AG04450 (cell line): Measurements from ENCODE around the gene AK4. TPM values are rescaled to one million over a fixed set of nuclear protein-coding genes. Genes with fewer than 3 reads are reported as not detected.
"Not testable (repeated sequence)": the region's sequence is repeated elsewhere in the genome, so short reads cannot be mapped to it uniquely, and the experiment has no call there.

Experiments
- CTCF ChIA-PET: fragments of 300-600, 350-600 bp; formaldehyde crosslinking; extraction: SDS; loops from one replicate; lab custom pipeline; 2022; ENCODE audit warnings: antibody characterized with exemption, inconsistent platforms; lab: Charles Lee
- POLR2A ChIA-PET: fragments of 350-600 bp; formaldehyde crosslinking; extraction: SDS; loops from one replicate; lab custom pipeline; 2021; ENCODE audit warnings: antibody characterized with exemption, inconsistent platforms; lab: Yijun Ruan, JAX
- DNase-seq: peaks from one replicate; pipeline ENCODE4 v3.0.0-alpha.2; 2011; ENCODE audit warnings: low read depth, low spot score
- H3K27ac ChIP-seq: one replicate; pipeline ENCODE4 v1.5.1; 2012; ENCODE audit warnings: low read depth, low read length, control low read depth
- H3K27me3 ChIP-seq: one replicate; pipeline ENCODE4 v1.6.0; 2012; ENCODE audit warnings: low read length; ENCODE audit not compliant: control insufficient read depth, insufficient read depth
- H3K4me3 ChIP-seq: 2 replicates; pipeline ENCODE4 v1.5.1; 2011; ENCODE audit warnings: mild to moderate bottlenecking, low read depth, low read length, control low read depth
- H3K9me3 ChIP-seq: 2 replicates; pipeline ENCODE4 v1.5.1; 2012; ENCODE audit warnings: low read length; ENCODE audit not compliant: control insufficient read depth, insufficient read depth
- CTCF ChIP-seq: IDR thresholded peaks from 2 replicates; pipeline ENCODE4 v1.5.1; 2011; ENCODE audit warnings: low read depth, low read length, control low read depth, inconsistent platforms
- polyA minus RNA-seq: library from RNA; depleted of rRNA, polyadenylated mRNA; stranded (reverse); fragments of >200 nt; gene quantifications from 2 replicates; pipeline ENCODE4 v1.2.3, GENCODE V29; 2011; rRNA and poly(A)+ RNA removed
- polyA plus RNA-seq: library from polyadenylated mRNA; depleted of rRNA; stranded (reverse); fragments of >200 nt; gene quantifications from 2 replicates; pipeline ENCODE4 v1.2.3, GENCODE V29; 2011; rRNA removed

The AK4 gene
- 0.78 and 0.82 TPM in 2 replicates for polyA plus RNA-seq
- 0.69 and 1.2 TPM in 2 replicates for polyA minus RNA-seq

GRCh38 chr1:65148178-65148547, at the start of gene AK4:
Gene AK4, plus strand, starts transcription at chr1:65148203. Its CDS starts 205 bp downstream, at chr1:65148408.
- peak within 1 kb of the TSS; percentile 50 for H3K4me3 ChIP-seq
- H3K9me3 ChIP-seq, DNase-seq, POLR2A ChIA-PET: not testable (repeated sequence)
- CTCF ChIA-PET = interaction anchor here (1.0 kb wide), 1 partner anchor 539 kb away, joined by 3 read pairs; no protein-coding TSS in a partner anchor
- peak within 1 kb of the TSS; percentile 31 for H3K27ac ChIP-seq
- H3K27me3 ChIP-seq = peaks cover 35% of the 10 kb centered on the region

GRCh38 chr1:65103807-65104206, 44.2 kb upstream of the AK4 start:
- ChIA-PET POLR2A (no interaction called here), CTCF (no interaction called here)
- Histone ChIP-seq H3K9me3 (no peaks in the 10 kb centered on the region), H3K27me3 (no peaks in the 10 kb centered on the region), H3K4me3 (no peak overlapping the region), H3K27ac (no peak overlapping the region)
- TF ChIP-seq CTCF = no peak
- no peak for DNase-seq

- POLR2A ChIA-PET = no interaction called here
- no peak for TF ChIP-seq CTCF
- no peak for DNase-seq
- no peak overlapping the region for H3K27ac ChIP-seq
- no peaks in the 10 kb centered on the region for H3K27me3 ChIP-seq
- CTCF ChIA-PET = no interaction called here
- no peaks in the 10 kb centered on the region for H3K9me3 ChIP-seq
- no peak overlapping the region for H3K4me3 ChIP-seq
Observed at GRCh38 chr1:65104854-65105534, 43.0 kb upstream of the AK4 start.

- no peak overlapping the region for H3K4me3 ChIP-seq
- no peak for TF ChIP-seq CTCF
- CTCF ChIA-PET = no interaction called here
- H3K27ac ChIP-seq = no peak overlapping the region
- no peaks in the 10 kb centered on the region for H3K9me3 ChIP-seq
- DNase-seq = no peak
- POLR2A ChIA-PET = no interaction called here
- H3K27me3 ChIP-seq = no peaks in the 10 kb centered on the region
Observed at GRCh38 chr1:65105596-65105995, 42.4 kb upstream of the AK4 start.

- CTCF ChIA-PET = no interaction called here
- no peak for TF ChIP-seq CTCF
- Histone ChIP-seq H3K27ac (no peak overlapping the region), H3K27me3 (no peaks in the 10 kb centered on the region), H3K9me3 (no peaks in the 10 kb centered on the region), H3K4me3 (no peak overlapping the region)
- POLR2A ChIA-PET = no interaction called here
- DNase-seq = no peak
Observed at GRCh38 chr1:65108025-65108642, 39.9 kb upstream of the AK4 start.
